CD4-positive, alpha-beta T cell (primary cell): Measurements from ENCODE around the gene DNAAF1. TPM values are rescaled to one million over a fixed set of nuclear protein-coding genes. Genes with fewer than 3 reads are reported as not detected.
A peak's percentile ranks its signal among the peaks of the same experiment; 100 is the strongest.

Experiments
- ATAC-seq: fragments of 200-7000 bp; cut with Tn5 transposase; one replicate; pipeline ENCODE4 v1.10.0; 2022; ENCODE audit warnings: mild to moderate bottlenecking; ENCODE audit not compliant: poor library complexity
- CTCF ChIA-PET: fragments of 350-600 bp; sonication (Branson Sonifier 250); formaldehyde crosslinking; loops from one replicate; lab custom pipeline; 2021; ENCODE audit warnings: antibody characterized with exemption, inconsistent platforms; lab: Charles Lee
- POLR2A ChIA-PET: fragments of 350-600 bp; sonication (Branson Sonifier 250); formaldehyde crosslinking; loops from one replicate; lab custom pipeline; 2021; ENCODE audit warnings: antibody characterized with exemption, inconsistent platforms; lab: Charles Lee
- DNase-seq, 14 experiments: peaks; one replicate each; pipeline ENCODE4 v3.0.0-alpha.2; 2013 to 2020; ENCODE audit warnings: mixed read lengths in 2 of 14
- H3K27ac ChIP-seq, 2 donors: one replicate each; pipeline versions ENCODE4 v1.5.1 to v1.7.0; 2013; ENCODE audit warnings: low read length in 2 of 2, low read depth in 1 of 2, mild to moderate bottlenecking in 1 of 2
- H3K27me3 ChIP-seq, 2 experiments: 1 replicate in 1 of 2; 2 replicates in 1 of 2; pipeline versions ENCODE4 v1.6.1 to v1.7.0; 2013; ENCODE audit warnings: low read length in 2 of 2, control low read depth in 1 of 2, mild to moderate bottlenecking in 1 of 2, moderate library complexity in 1 of 2; ENCODE audit not compliant: insufficient read depth in 2 of 2, control insufficient read depth in 1 of 2
- H3K36me3 ChIP-seq: one replicate; pipeline ENCODE4 v1.6.1; 2013; ENCODE audit warnings: low read length, control low read depth; ENCODE audit not compliant: insufficient read depth
- H3K4me1 ChIP-seq: one replicate; pipeline ENCODE4 v1.6.1; 2013; ENCODE audit warnings: low read length, control low read depth; ENCODE audit not compliant: insufficient read depth
- H3K4me3 ChIP-seq: one replicate; pipeline ENCODE4 v1.5.1; 2013; ENCODE audit warnings: mild to moderate bottlenecking, low read length, moderate library complexity
- H3K9me3 ChIP-seq, 2 experiments: 1 replicate in 1 of 2; 2 replicates in 1 of 2; pipeline versions ENCODE4 v1.6.1 to v1.7.0; 2013; ENCODE audit warnings: low read length in 2 of 2, mild to moderate bottlenecking in 2 of 2, control low read depth in 1 of 2, moderate library complexity in 1 of 2; ENCODE audit not compliant: control insufficient read depth in 1 of 2, insufficient read depth in 1 of 2
- H3K27ac Mint-ChIP-seq: one replicate; pipeline ENCODE4 v1.8.0; 2020; ENCODE audit warnings: mixed read lengths
- H3K27me3 Mint-ChIP-seq: one replicate; pipeline ENCODE4 v1.8.0; 2021; ENCODE audit warnings: mixed read lengths
- H3K36me3 Mint-ChIP-seq: one replicate; pipeline ENCODE4 v1.8.0; 2021; ENCODE audit warnings: low read depth, mixed read lengths
- H3K4me1 Mint-ChIP-seq: one replicate; pipeline ENCODE4 v1.8.0; 2021; ENCODE audit warnings: low read depth, mixed read lengths
- H3K4me3 Mint-ChIP-seq: one replicate; pipeline ENCODE4 v1.8.0; 2020; ENCODE audit warnings: mild to moderate bottlenecking, mixed read lengths
- H3K9me3 Mint-ChIP-seq: one replicate; pipeline ENCODE4 v1.8.0; 2020; ENCODE audit warnings: mixed read lengths
- intact Hi-C, 2 experiments: fragments of 100-400 bp; cut with DNase I in 1 of 2; cut with micrococcal nuclease in 1 of 2; formaldehyde crosslinking; loops; one replicate each; pipeline versions ENCODE4 v1.15.1 to v1.9.0; 2023 to 2025; cut with DNase I, micrococcal nuclease
- total RNA-seq, 174 experiments: library from RNA in 2 of 174; stranded (reverse) in 2 of 174; gene quantifications; one replicate each; pipeline ENCODE4 v1.2.3 and lab custom pipeline; 2021 to 2026
- TF ChIP-seq, protein P1 (sequence below): fragments of 200-600 bp; IDR thresholded peaks from one replicate; pipeline ENCODE4 v1.8.0; 2022; ENCODE audit warnings: antibody characterized with exemption, mild to moderate bottlenecking

The DNAAF1 gene
- total RNA-seq, 2 experiments from 2014 or later, result not detected

- H3K27ac Mint-ChIP-seq, result no peak within 1 kb of the TSS
- POLR2A ChIA-PET, result no interaction called here
- CTCF ChIA-PET, result no interaction called here
Measured at GRCh38 chr16:84190731-84191388, 45.8 kb downstream of the DNAAF1 start, which contains the start of gene ADAD2. Gene ADAD2, plus strand, starts transcription at chr16:84191157. Its CDS starts 74 bp downstream, at chr16:84191231.

DNA sequence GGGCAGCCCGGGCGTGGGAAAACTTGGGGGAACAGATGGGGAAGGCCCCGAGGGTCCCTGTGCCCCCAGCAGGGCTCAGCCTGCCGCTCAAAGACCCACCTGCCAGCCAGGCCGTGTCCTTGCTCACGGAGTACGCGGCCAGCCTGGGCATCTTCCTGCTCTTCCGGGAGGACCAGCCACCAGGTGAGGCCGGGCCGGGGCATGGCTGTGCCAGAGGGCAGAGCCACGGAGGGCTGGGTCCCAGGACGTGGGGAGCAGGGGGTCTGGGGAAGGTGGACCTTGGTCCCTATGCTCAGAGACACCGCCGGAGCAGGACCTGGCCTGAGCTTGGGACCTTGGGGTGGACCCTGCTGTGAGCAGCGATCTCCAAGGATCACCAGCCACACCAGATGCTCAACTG, 46.4 kb downstream of the DNAAF1 start:
- TF ChIP-seq, protein P1, sequence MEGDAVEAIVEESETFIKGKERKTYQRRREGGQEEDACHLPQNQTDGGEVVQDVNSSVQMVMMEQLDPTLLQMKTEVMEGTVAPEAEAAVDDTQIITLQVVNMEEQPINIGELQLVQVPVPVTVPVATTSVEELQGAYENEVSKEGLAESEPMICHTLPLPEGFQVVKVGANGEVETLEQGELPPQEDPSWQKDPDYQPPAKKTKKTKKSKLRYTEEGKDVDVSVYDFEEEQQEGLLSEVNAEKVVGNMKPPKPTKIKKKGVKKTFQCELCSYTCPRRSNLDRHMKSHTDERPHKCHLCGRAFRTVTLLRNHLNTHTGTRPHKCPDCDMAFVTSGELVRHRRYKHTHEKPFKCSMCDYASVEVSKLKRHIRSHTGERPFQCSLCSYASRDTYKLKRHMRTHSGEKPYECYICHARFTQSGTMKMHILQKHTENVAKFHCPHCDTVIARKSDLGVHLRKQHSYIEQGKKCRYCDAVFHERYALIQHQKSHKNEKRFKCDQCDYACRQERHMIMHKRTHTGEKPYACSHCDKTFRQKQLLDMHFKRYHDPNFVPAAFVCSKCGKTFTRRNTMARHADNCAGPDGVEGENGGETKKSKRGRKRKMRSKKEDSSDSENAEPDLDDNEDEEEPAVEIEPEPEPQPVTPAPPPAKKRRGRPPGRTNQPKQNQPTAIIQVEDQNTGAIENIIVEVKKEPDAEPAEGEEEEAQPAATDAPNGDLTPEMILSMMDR, result no peak
- H3K4me3 Mint-ChIP-seq, result no peak overlapping the region
- no peaks in the 10 kb centered on the region for H3K9me3 Mint-ChIP-seq
- POLR2A ChIA-PET, result no interaction called here
- H3K9me3 ChIP-seq, result no peaks in the 10 kb centered on the region
- H3K27ac Mint-ChIP-seq, result no peak overlapping the region
- intact Hi-C loops, result no loop called here
- ATAC-seq (no peak), DNase-seq (no peak)
- no peaks in the 10 kb centered on the region for H3K36me3 ChIP-seq
- H3K36me3 Mint-ChIP-seq, result peaks cover 4% of the 10 kb centered on the region
- no peak overlapping the region for H3K27ac ChIP-seq
- H3K27me3 ChIP-seq, result no peaks in the 10 kb centered on the region
- no peak overlapping the region for H3K4me3 ChIP-seq
- CTCF ChIA-PET, result no interaction called here
- no peaks in the 10 kb centered on the region for H3K27me3 Mint-ChIP-seq
- peaks cover 27% of the 10 kb centered on the region for H3K4me1 Mint-ChIP-seq
- peaks cover 28% of the 10 kb centered on the region for H3K4me1 ChIP-seq

More at GRCh38 chr16:84190731-84191388, 45.8 kb downstream of the DNAAF1 start, which contains the start of gene ADAD2:
- TF ChIP-seq, protein P1, result no peak
- no peaks in the 10 kb centered on the region for H3K9me3 Mint-ChIP-seq
- no peaks in the 10 kb centered on the region for H3K27me3 Mint-ChIP-seq
- DNase-seq (peak in 1 of 14 experiments; percentile 29), ATAC-seq (no peak)
- H3K36me3 Mint-ChIP-seq, result peaks cover 4% of the 10 kb centered on the region
- Histone ChIP-seq H3K4me3 (no peak within 1 kb of the TSS), H3K9me3 (no peaks in the 10 kb centered on the region), H3K36me3 (no peaks in the 10 kb centered on the region), H3K27ac (no peak within 1 kb of the TSS), H3K27me3 (no peaks in the 10 kb centered on the region), H3K4me1 (peaks cover 34% of the 10 kb centered on the region)
- peaks cover 33% of the 10 kb centered on the region for H3K4me1 Mint-ChIP-seq
- intact Hi-C loops, result no loop called here
- H3K4me3 Mint-ChIP-seq, result no peak within 1 kb of the TSS

DNA sequence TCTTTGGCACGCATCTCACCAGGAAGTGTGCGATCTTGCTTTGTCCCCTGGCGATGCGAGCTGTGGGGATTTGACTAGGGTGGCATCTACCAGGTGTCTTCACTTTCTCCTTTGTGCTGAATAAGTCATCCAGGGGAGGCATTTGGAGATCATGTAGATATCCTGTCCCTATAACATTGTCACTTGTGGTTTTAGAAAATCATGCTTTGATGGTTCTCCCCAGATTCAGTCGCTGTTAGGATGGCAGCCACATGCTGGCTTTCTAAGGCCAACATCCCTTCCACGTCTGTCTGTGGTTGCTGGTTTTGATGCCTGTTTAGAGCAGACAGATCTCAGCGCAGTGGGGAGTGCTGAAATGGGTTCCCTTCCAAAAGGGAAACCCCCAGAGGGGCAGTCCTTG, 48.4 kb downstream of the DNAAF1 start:
- ATAC-seq (peak; percentile 74), DNase-seq (peak in 3 of 14 experiments; percentile 22 to 48 (median 40))
- Mint-ChIP-seq H3K9me3 (no peaks in the 10 kb centered on the region), H3K4me1 (peaks cover 19% of the 10 kb centered on the region), H3K36me3 (no peaks in the 10 kb centered on the region), H3K27ac (peak overlapping the region; percentile 78), H3K27me3 (no peaks in the 10 kb centered on the region), H3K4me3 (peak overlapping the region; percentile 62)
- no peak overlapping the region for H3K4me3 ChIP-seq
- no peaks in the 10 kb centered on the region for H3K27me3 ChIP-seq
- peaks cover 22% of the 10 kb centered on the region for H3K4me1 ChIP-seq
- no peak overlapping the region for H3K27ac ChIP-seq
- H3K9me3 ChIP-seq, result no peaks in the 10 kb centered on the region
- no peaks in the 10 kb centered on the region for H3K36me3 ChIP-seq
- ChIA-PET CTCF (no interaction called here), POLR2A (interaction anchor here (1.1 to 1.3 kb wide), 2 partner anchors 21 to 76 kb away, joined by 3 to 4 read pairs; partner anchors contain the start of gene MBTPS1)
- intact Hi-C loops, result no loop called here
- TF ChIP-seq, protein P1, result no peak
